Hepatocyte (in vitro differentiated cells): Measurements from ENCODE around the gene TMSB4X. TPM values are rescaled to one million over a fixed set of nuclear protein-coding genes. Genes with fewer than 3 reads are reported as not detected.

Experiments used
- DNase-seq: peaks from one replicate; pipeline ENCODE4 v3.0.0-alpha.2; 2016; ENCODE audit warnings: low spot score
- H2AFZ ChIP-seq: fragments of 200-600 bp; sonication (generic); 2 replicates; pipeline ENCODE4 v1.6.0; 2016; ENCODE audit warnings: antibody characterized with exemption, mild to moderate bottlenecking
- H3K27ac ChIP-seq: fragments of 200-600 bp; sonication (generic); 2 replicates; pipeline ENCODE4 v1.5.1; 2016; ENCODE audit warnings: mild to moderate bottlenecking
- H3K27me3 ChIP-seq: fragments of 200-600 bp; sonication (generic); 2 replicates; pipeline ENCODE4 v1.6.1; 2016
- H3K36me3 ChIP-seq: fragments of 200-600 bp; sonication (generic); replicated peaks from 2 replicates; pipeline ENCODE4 v1.5.1; 2016; ENCODE audit warnings: low read depth; ENCODE audit not compliant: insufficient read depth
- H3K4me1 ChIP-seq: fragments of 200-600 bp; sonication (generic); 2 replicates; pipeline ENCODE4 v1.5.1; 2016; ENCODE audit warnings: mild to moderate bottlenecking, moderate library complexity; ENCODE audit not compliant: insufficient read depth
- H3K4me2 ChIP-seq: fragments of 200-600 bp; sonication (generic); 2 replicates; pipeline ENCODE4 v1.6.0; 2016
- H3K4me3 ChIP-seq: fragments of 200-600 bp; sonication (generic); 2 replicates; pipeline ENCODE4 v1.5.1; 2016; ENCODE audit warnings: mild to moderate bottlenecking
- H3K79me2 ChIP-seq: fragments of 200-600 bp; sonication (generic); 2 replicates; pipeline ENCODE4 v1.6.0; 2017; ENCODE audit warnings: mild to moderate bottlenecking
- H3K9me2 ChIP-seq: fragments of 200-600 bp; sonication (generic); replicated peaks from 2 replicates; pipeline ENCODE4 v1.6.0; 2017; ENCODE audit warnings: mild to moderate bottlenecking; ENCODE audit not compliant: insufficient read depth
- H3K9me3 ChIP-seq: fragments of 200-600 bp; sonication (generic); 2 replicates; pipeline ENCODE4 v1.5.1; 2016; ENCODE audit warnings: low read depth, mild to moderate bottlenecking
- H4K20me1 ChIP-seq: fragments of 200-600 bp; sonication (generic); 2 replicates; pipeline ENCODE4 v1.6.0; 2016; ENCODE audit warnings: mild to moderate bottlenecking; ENCODE audit not compliant: insufficient read depth, poor library complexity, severe bottlenecking
- EZH2 ChIP-seq: fragments of 200-600 bp; sonication (generic); IDR thresholded peaks from 2 replicates; pipeline ENCODE4 v1.6.1; 2016; ENCODE audit warnings: antibody characterized with exemption, mild to moderate bottlenecking, borderline replicate concordance
- EZH2phosphoT487 ChIP-seq: fragments of 200-600 bp; sonication (generic); IDR thresholded peaks from one replicate; pipeline ENCODE4 v1.6.1; 2018; ENCODE audit warnings: antibody characterized with exemption, mild to moderate bottlenecking, low read depth, moderate library complexity; ENCODE audit not compliant: unreplicated experiment, severe bottlenecking
- WGBS: methylation state at CpG from one replicate; pipeline ENCODE4 v1.1.6; 2016; ENCODE audit warnings: low lambda C conversion rate; ENCODE audit errors: missing lambda C conversion rate; 5-methylcytosine and 5-hydroxymethylcytosine counted together
- polyA plus RNA-seq: library from polyadenylated mRNA; unstranded; fragments of >200 nt; fragmentation: Nextera tagmentation; extraction: Ambion mirVana; gene quantifications from 2 replicates; pipeline ENCODE4 v1.2.1, GENCODE V29; 2016
- total RNA-seq: library from RNA; depleted of rRNA; stranded (reverse); fragments of >200 nt; gene quantifications from 2 replicates; pipeline ENCODE4 v1.2.3, GENCODE V29; 2014
- TF ChIP-seq, protein P1 (sequence below): fragments of 200-600 bp; sonication (generic); IDR thresholded peaks from 2 replicates; pipeline ENCODE4 v1.5.1; 2016; ENCODE audit warnings: antibody characterized with exemption, mild to moderate bottlenecking; ENCODE audit not compliant: poor library complexity

The TMSB4X gene
- total and polyA plus RNA-seq, 2 experiments from 2014 or later: 6,141 to 9,038 TPM

DNA sequence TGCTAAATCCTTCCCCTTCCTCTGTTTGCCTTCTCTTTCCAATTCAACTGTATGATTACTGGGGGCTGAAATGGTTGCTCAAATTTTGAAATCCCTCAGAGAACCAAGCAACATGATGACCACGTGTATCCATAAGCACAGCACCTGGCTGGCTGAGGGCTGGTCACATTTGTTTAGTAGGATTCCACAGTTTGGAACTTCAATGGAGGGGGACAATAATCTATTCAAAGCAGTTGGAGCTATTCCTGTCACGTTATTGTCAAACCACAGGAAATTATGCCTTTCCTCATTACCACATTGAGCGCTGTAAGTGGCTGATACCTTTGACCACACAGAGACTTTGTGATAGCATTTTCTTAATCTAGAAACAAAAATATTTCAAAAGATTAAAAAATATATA lies 7.0 kb downstream of the TMSB4X start:
- WGBS: 93% methylated on average over 3 of the region's 3 CpGs
- no peak for TF ChIP-seq EZH2
- no peaks in the 10 kb centered on the region for H3K27me3 ChIP-seq
- H3K27ac ChIP-seq: no peak overlapping the region
- no peaks in the 10 kb centered on the region for H3K36me3 ChIP-seq
- H3K4me3 ChIP-seq: no peak overlapping the region
- no peak overlapping the region for H3K4me2 ChIP-seq
- peaks cover 4% of the 10 kb centered on the region for H4K20me1 ChIP-seq
- peaks cover 13% of the 10 kb centered on the region for H3K79me2 ChIP-seq
- no peak for DNase-seq
- no peaks in the 10 kb centered on the region for H3K9me3 ChIP-seq
- H2AFZ ChIP-seq: no peak overlapping the region
- H3K4me1 ChIP-seq: peaks cover 42% of the 10 kb centered on the region
- H3K9me2 ChIP-seq: no peaks in the 10 kb centered on the region

DNA sequence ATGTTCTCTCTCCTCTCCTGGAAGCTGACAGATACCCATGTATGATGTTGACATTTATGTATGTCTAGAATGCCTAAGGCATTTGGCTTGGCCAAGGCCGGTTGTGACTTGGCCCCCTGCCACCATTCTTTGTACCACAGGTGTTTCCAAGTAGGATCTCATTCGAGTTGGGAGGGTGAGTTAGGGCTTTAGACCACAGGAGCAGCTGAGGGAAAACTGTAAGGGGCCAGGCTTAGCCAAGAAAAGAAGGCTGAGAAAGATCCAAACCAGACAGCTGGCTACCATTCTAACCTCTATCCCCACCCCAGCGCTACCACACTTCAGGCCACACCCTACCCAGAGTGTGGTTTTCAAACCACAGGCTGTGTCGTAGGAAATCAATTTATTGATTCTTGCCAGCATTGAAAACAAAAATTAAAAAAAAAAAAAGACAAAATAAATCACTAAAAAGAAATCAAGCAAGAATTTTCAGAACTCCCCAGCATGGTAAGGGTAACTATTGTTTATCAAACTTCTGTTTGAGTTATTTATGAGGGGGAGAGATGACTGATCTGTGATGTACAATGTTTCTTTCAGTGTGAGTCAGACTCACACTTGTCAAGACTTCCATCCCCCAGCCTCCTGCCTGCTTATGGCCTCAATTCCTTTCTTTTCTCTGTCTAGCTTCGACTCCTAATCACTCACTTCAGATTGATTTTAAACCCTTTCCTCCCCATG lies 9.9 kb downstream of the TMSB4X start:
- Histone ChIP-seq H2AFZ (no peak overlapping the region), H3K36me3 (no peaks in the 10 kb centered on the region), H3K4me2 (peak overlapping the region; percentile 1), H3K9me2 (no peaks in the 10 kb centered on the region), H4K20me1 (no peaks in the 10 kb centered on the region), H3K27ac (peak overlapping the region; percentile 85), H3K27me3 (no peaks in the 10 kb centered on the region), H3K79me2 (no peaks in the 10 kb centered on the region), H3K9me3 (no peaks in the 10 kb centered on the region), H3K4me3 (no peak overlapping the region), H3K4me1 (peaks cover 42% of the 10 kb centered on the region)
- WGBS: 36% methylated on average over 5 of the region's 5 CpGs
- TF ChIP-seq EZH2phosphoT487 (no peak), EZH2 (no peak)
- TF ChIP-seq, protein P1, sequence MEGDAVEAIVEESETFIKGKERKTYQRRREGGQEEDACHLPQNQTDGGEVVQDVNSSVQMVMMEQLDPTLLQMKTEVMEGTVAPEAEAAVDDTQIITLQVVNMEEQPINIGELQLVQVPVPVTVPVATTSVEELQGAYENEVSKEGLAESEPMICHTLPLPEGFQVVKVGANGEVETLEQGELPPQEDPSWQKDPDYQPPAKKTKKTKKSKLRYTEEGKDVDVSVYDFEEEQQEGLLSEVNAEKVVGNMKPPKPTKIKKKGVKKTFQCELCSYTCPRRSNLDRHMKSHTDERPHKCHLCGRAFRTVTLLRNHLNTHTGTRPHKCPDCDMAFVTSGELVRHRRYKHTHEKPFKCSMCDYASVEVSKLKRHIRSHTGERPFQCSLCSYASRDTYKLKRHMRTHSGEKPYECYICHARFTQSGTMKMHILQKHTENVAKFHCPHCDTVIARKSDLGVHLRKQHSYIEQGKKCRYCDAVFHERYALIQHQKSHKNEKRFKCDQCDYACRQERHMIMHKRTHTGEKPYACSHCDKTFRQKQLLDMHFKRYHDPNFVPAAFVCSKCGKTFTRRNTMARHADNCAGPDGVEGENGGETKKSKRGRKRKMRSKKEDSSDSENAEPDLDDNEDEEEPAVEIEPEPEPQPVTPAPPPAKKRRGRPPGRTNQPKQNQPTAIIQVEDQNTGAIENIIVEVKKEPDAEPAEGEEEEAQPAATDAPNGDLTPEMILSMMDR: no peak
- peak; percentile 63 for DNase-seq

DNA sequence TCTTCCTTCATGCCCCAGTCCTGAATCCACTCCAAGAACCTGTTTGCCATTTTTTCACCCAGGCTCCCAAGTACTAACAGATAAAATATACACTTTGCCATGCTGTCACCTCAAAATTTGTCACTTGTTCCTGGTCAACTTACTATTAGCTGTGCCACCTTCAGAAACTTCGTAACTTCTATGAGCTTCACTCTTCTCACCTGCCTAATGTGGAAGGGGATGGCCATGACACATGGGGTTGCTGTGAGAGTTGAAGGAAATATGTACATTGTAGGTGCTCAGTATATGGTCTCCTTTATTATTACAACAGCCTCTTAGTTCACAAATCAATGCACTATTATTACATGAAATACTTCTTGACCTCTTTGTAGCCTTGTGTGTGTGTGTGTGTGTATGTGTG lies 10.4 kb downstream of the TMSB4X start:
- H3K4me3 ChIP-seq: no peak overlapping the region
- no peaks in the 10 kb centered on the region for H3K79me2 ChIP-seq
- no peaks in the 10 kb centered on the region for H3K9me2 ChIP-seq
- no peak overlapping the region for H2AFZ ChIP-seq
- no peak for TF ChIP-seq EZH2phosphoT487
- TF ChIP-seq, protein P1: no peak
- no peak for TF ChIP-seq EZH2
- no peaks in the 10 kb centered on the region for H3K27me3 ChIP-seq
- WGBS: 97% methylated on average over 1 of the region's 1 CpG
- peaks cover 44% of the 10 kb centered on the region for H3K4me1 ChIP-seq
- no peak for DNase-seq
- H3K36me3 ChIP-seq: no peaks in the 10 kb centered on the region
- H3K4me2 ChIP-seq: peak overlapping the region; percentile 1
- peak overlapping the region; percentile 85 for H3K27ac ChIP-seq
- no peaks in the 10 kb centered on the region for H3K9me3 ChIP-seq
- H4K20me1 ChIP-seq: no peaks in the 10 kb centered on the region

DNA sequence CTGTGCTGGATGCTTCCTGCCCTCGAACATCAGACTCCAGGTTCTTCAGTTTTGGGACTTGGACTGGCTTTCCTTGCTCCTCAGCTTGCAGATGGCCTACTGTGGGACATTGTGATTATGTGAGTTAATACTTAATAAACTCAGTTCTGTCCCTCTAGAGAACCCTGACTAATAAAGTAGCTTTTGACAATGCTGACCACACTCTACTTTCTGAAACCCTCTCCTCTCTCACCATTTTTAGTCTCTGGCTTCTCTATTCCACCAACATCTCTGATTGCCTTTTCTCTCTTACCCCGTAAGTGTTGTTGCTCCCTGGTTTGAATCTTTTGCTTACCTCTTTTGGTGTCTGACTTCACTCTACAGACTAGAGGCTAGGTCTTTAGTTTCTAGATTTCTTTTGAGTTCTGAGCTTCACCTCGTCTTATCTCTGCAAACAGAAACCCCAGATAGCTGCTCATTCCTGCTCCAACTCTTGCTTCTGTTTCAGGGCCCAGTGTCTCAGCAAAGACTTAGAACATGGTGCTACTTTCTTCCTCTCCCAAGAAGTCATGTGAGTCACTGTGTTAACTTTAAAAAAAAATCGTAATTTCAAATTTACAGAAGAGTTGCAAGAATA lies 11.4 kb downstream of the TMSB4X start:
- Histone ChIP-seq H3K4me2 (no peak overlapping the region), H2AFZ (no peak overlapping the region), H3K27ac (peak overlapping the region; percentile 85), H4K20me1 (no peaks in the 10 kb centered on the region), H3K4me3 (no peak overlapping the region), H3K27me3 (no peaks in the 10 kb centered on the region), H3K9me3 (no peaks in the 10 kb centered on the region), H3K79me2 (no peaks in the 10 kb centered on the region), H3K4me1 (peaks cover 44% of the 10 kb centered on the region), H3K9me2 (no peaks in the 10 kb centered on the region), H3K36me3 (no peaks in the 10 kb centered on the region)
- TF ChIP-seq, protein P1: no peak
- TF ChIP-seq EZH2phosphoT487 (no peak), EZH2 (no peak)
- no peak for DNase-seq
- WGBS: 82% methylated on average over 4 of the region's 4 CpGs
